NCI-H2196 (cell line): Measurements from ENCODE around the gene TSN.
"Not testable (repeated sequence)": the region's sequence is repeated elsewhere in the genome, so short reads cannot be mapped to it uniquely, and the experiment has no call there.

Experiments used
- DNase-seq: peaks from one replicate; lab custom pipeline; 2025; ENCODE audit not compliant: unreplicated experiment; lab: John Stamatoyannopoulos, UW

The TSN gene

GRCh38 chr2:121755237-121756111 is at the start of gene TSN:
TSS of gene TSN (plus strand) at chr2:121755651. CDS start at chr2:121755780, 129 bp downstream.
- peak; percentile 98 for DNase-seq

- DNase-seq, result no peak
Measured at GRCh38 chr2:121705958-121706357, 49.5 kb upstream of the TSN start.

- DNase-seq, result peak; percentile 67
Measured at GRCh38 chr2:121707344-121707919, 48.0 kb upstream of the TSN start.

- DNase-seq, result peak; percentile 50
Measured at GRCh38 chr2:121707920-121708361, 47.5 kb upstream of the TSN start.

- no peak for DNase-seq
Measured at GRCh38 chr2:121709776-121710469, 45.5 kb upstream of the TSN start.

GRCh38 chr2:121710470-121711170 is 44.8 kb upstream of the TSN start:
- no peak for DNase-seq

- DNase-seq, result not testable (repeated sequence)
Measured at GRCh38 chr2:121711481-121711880, 44.0 kb upstream of the TSN start.

- no peak for DNase-seq
Measured at GRCh38 chr2:121716126-121716525, 39.3 kb upstream of the TSN start.

- no peak for DNase-seq
Measured at GRCh38 chr2:121717529-121717928, 37.9 kb upstream of the TSN start.

GRCh38 chr2:121721926-121722325 is 33.5 kb upstream of the TSN start:
- DNase-seq, result no peak

- no peak for DNase-seq
Measured at GRCh38 chr2:121722479-121722878, 33.0 kb upstream of the TSN start.

- DNase-seq, result no peak
Measured at GRCh38 chr2:121723316-121723715, 32.1 kb upstream of the TSN start.

GRCh38 chr2:121727332-121727731 is 28.1 kb upstream of the TSN start:
- no peak for DNase-seq

GRCh38 chr2:121727950-121728349 is 27.5 kb upstream of the TSN start:
- DNase-seq, result no peak

- DNase-seq, result no peak
Measured at GRCh38 chr2:121731366-121731765, 24.1 kb upstream of the TSN start.

- not testable (repeated sequence) for DNase-seq
Measured at GRCh38 chr2:121734544-121734943, 20.9 kb upstream of the TSN start.

- peak; percentile 24 for DNase-seq
Measured at GRCh38 chr2:121735518-121736074, 19.9 kb upstream of the TSN start.

GRCh38 chr2:121736140-121736461 is 19.4 kb upstream of the TSN start:
- DNase-seq, result no peak

- DNase-seq, result peak; percentile 97
Measured at GRCh38 chr2:121736462-121737336, 18.8 kb upstream of the TSN start, which contains the start of gene NIFK. TSS of gene NIFK (minus strand) at chr2:121736875. CDS start at chr2:121736850, 25 bp downstream.

- no peak for DNase-seq
Measured at GRCh38 chr2:121740973-121741372, 14.5 kb upstream of the TSN start.
